ENCODE results near the gene MCF2L.

MCF2L gene

GRCh38 chr13:113031465-113031864, 62.5 kb downstream of the MCF2L start:
- DNase-seq (ENCODE audit: low spot score): no peak

- no peak for DNase-seq (ENCODE audit: low spot score)
Measured at GRCh38 chr13:113032291-113032690, 63.3 kb downstream of the MCF2L start.

GRCh38 chr13:113033054-113033850, 64.2 kb downstream of the MCF2L start:
- DNase-seq (ENCODE audit: low spot score): no peak

- no peak for DNase-seq (ENCODE audit: low spot score)
Measured at GRCh38 chr13:113034451-113035212, 65.6 kb downstream of the MCF2L start.

GRCh38 chr13:113035213-113035800, 66.3 kb downstream of the MCF2L start:
- DNase-seq (ENCODE audit: low spot score): no peak

GRCh38 chr13:113036401-113036800, 67.4 kb downstream of the MCF2L start:
- no peak for DNase-seq (ENCODE audit: low spot score)

GRCh38 chr13:113040031-113040430, 71.0 kb downstream of the MCF2L start:
- DNase-seq (ENCODE audit: low spot score): no peak

GRCh38 chr13:113040597-113041292, 71.7 kb downstream of the MCF2L start:
- DNase-seq (ENCODE audit: low spot score): no peak

GRCh38 chr13:113041293-113041690, 72.3 kb downstream of the MCF2L start:
- DNase-seq (ENCODE audit: low spot score): no peak

- no peak for DNase-seq (ENCODE audit: low spot score)
Measured at GRCh38 chr13:113041896-113042295, 72.9 kb downstream of the MCF2L start.

GRCh38 chr13:113042456-113042855, 73.4 kb downstream of the MCF2L start:
- no peak for DNase-seq (ENCODE audit: low spot score)

GRCh38 chr13:113043001-113043630, 74.1 kb downstream of the MCF2L start:
- DNase-seq (ENCODE audit: low spot score): no peak

- no peak for DNase-seq (ENCODE audit: low spot score)
Measured at GRCh38 chr13:113043931-113044330, 74.9 kb downstream of the MCF2L start.

GRCh38 chr13:113044391-113045114, 75.5 kb downstream of the MCF2L start:
- DNase-seq (ENCODE audit: low spot score): no peak

- no peak for DNase-seq (ENCODE audit: low spot score)
Measured at GRCh38 chr13:113045251-113046127, 76.5 kb downstream of the MCF2L start.

GRCh38 chr13:113046128-113046882, 77.3 kb downstream of the MCF2L start:
- DNase-seq (ENCODE audit: low spot score): no peak

GRCh38 chr13:113046883-113047244, 77.8 kb downstream of the MCF2L start:
- DNase-seq (ENCODE audit: low spot score): no peak

GRCh38 chr13:113047587-113047986, 78.6 kb downstream of the MCF2L start:
- no peak for DNase-seq (ENCODE audit: low spot score)

- DNase-seq (ENCODE audit: low spot score): no peak
Measured at GRCh38 chr13:113048766-113049165, 79.8 kb downstream of the MCF2L start.
